IMR-90 (cell line): ENCODE results near the gene GALM. TPM values are rescaled to one million over a fixed set of nuclear protein-coding genes. Genes with fewer than 3 reads are reported as not detected.

Experiments used
- ATAC-seq: fragments of 200-7000 bp; cut with Tn5 transposase; 2 replicates; pipeline ENCODE4 v1.9.1; 2020; ENCODE audit warnings: low read depth, mild to moderate bottlenecking, moderate library complexity
- BruUV-seq: library from RNA; stranded (reverse); fragments of 400-500 nt; replicated peaks from 2 replicates; lab custom pipeline; 2021; lab: Mats Ljungman, UMichigan
- CTCF ChIA-PET: fragments of 300-600 bp; formaldehyde crosslinking; extraction: SDS; loops from one replicate; lab custom pipeline; 2021; ENCODE audit warnings: antibody characterized with exemption; lab: Yijun Ruan, JAX
- POLR2A ChIA-PET: fragments of 300-600 bp; sonication (Branson Sonifier 250); formaldehyde crosslinking; loops from one replicate; lab custom pipeline; 2022; ENCODE audit warnings: antibody characterized with exemption; ENCODE audit not compliant: unreplicated experiment; lab: Charles Lee
- DNase-seq: peaks from one replicate; pipeline ENCODE4 v3.0.0; 2013
- H2AFZ ChIP-seq: replicated peaks from 2 replicates; pipeline ENCODE3; 2013; ENCODE audit warnings: low read length, mild to moderate bottlenecking; ENCODE audit not compliant: poor library complexity
- H2AK5ac ChIP-seq: 2 replicates; pipeline ENCODE4 v1.6.1; 2013; ENCODE audit warnings: low read depth, low read length, inconsistent platforms
- H2AK9ac ChIP-seq: replicated peaks from 2 replicates; pipeline ENCODE3; 2013; ENCODE audit warnings: mild to moderate bottlenecking, low read depth, low read length, moderate library complexity; ENCODE audit not compliant: poor library complexity
- H2BK120ac ChIP-seq: 2 replicates; pipeline ENCODE4 v1.6.1; 2013; ENCODE audit warnings: low read depth, low read length, inconsistent platforms
- H2BK15ac ChIP-seq: 3 replicates; pipeline ENCODE4 v1.6.1; 2013; ENCODE audit warnings: low read depth, low read length, inconsistent platforms
- H2BK20ac ChIP-seq: 2 replicates; pipeline ENCODE4 v1.6.1; 2013; ENCODE audit warnings: low read depth, mild to moderate bottlenecking, inconsistent platforms, low read length, moderate library complexity
- H2BK5ac ChIP-seq: 2 replicates; pipeline ENCODE4 v1.6.1; 2013; ENCODE audit warnings: mild to moderate bottlenecking, low read depth, low read length, inconsistent platforms; ENCODE audit not compliant: poor library complexity, severe bottlenecking
- H3K14ac ChIP-seq: replicated peaks from 2 replicates; pipeline ENCODE4 v1.6.1; 2013; ENCODE audit warnings: low read depth, low read length, inconsistent platforms
- H3K18ac ChIP-seq: 2 replicates; pipeline ENCODE4 v1.6.1; 2013; ENCODE audit warnings: low read depth, low read length, control low read depth
- H3K23ac ChIP-seq: 2 replicates; pipeline ENCODE4 v1.6.1; 2013; ENCODE audit warnings: low read depth, low read length, inconsistent platforms
- H3K27ac ChIP-seq: 2 replicates; pipeline ENCODE4 v1.5.1; 2013; ENCODE audit warnings: mild to moderate bottlenecking, control low read depth, low read length; ENCODE audit not compliant: insufficient read depth
- H3K27me3 ChIP-seq: 2 replicates; pipeline ENCODE4 v1.6.1; 2013; ENCODE audit warnings: low read length; ENCODE audit not compliant: control insufficient read depth, insufficient read depth
- H3K36me3 ChIP-seq: 2 replicates; pipeline ENCODE4 v1.6.1; 2013; ENCODE audit warnings: low read length, mixed read lengths; ENCODE audit not compliant: control insufficient read depth, insufficient read depth
- H3K4ac ChIP-seq: 2 replicates; pipeline ENCODE4 v1.6.1; 2013; ENCODE audit warnings: low read depth, low read length, inconsistent platforms
- H3K4me1 ChIP-seq: 2 replicates; pipeline ENCODE4 v1.6.1; 2013; ENCODE audit warnings: low read length, mixed read lengths; ENCODE audit not compliant: control insufficient read depth, insufficient read depth
- H3K4me2 ChIP-seq: 2 replicates; pipeline ENCODE4 v1.6.1; 2013; ENCODE audit warnings: low read depth, mild to moderate bottlenecking, control low read depth, low read length, moderate library complexity
- H3K4me3 ChIP-seq: 2 replicates; pipeline ENCODE4 v1.5.1; 2013; ENCODE audit warnings: low read depth, mild to moderate bottlenecking, control low read depth, low read length, moderate library complexity; ENCODE audit not compliant: insufficient read depth
- H3K56ac ChIP-seq: 2 replicates; pipeline ENCODE4 v1.6.1; 2013; ENCODE audit warnings: low read length, inconsistent platforms; ENCODE audit not compliant: insufficient read depth; ENCODE audit errors: extremely low read depth
- H3K79me1 ChIP-seq, 2 experiments: 2 replicates each; pipeline ENCODE4 v1.6.1; 2013; ENCODE audit warnings: low read length in 2 of 2, inconsistent platforms in 1 of 2, low read depth in 1 of 2
- H3K9ac ChIP-seq: 2 replicates; pipeline ENCODE4 v1.6.1; 2013; ENCODE audit warnings: low read depth, low read length, control low read depth
- H3K9me1 ChIP-seq: 2 replicates; pipeline ENCODE4 v1.6.1; 2013; ENCODE audit warnings: low read length, inconsistent platforms; ENCODE audit not compliant: insufficient read depth
- H3K9me3 ChIP-seq: 2 replicates; pipeline ENCODE4 v1.6.1; 2013; ENCODE audit warnings: low read length; ENCODE audit not compliant: control insufficient read depth, insufficient read depth
- H4K20me1 ChIP-seq: 2 replicates; pipeline ENCODE4 v1.6.1; 2013; ENCODE audit warnings: low read length, inconsistent platforms; ENCODE audit not compliant: insufficient read depth
- H4K5ac ChIP-seq: 2 replicates; pipeline ENCODE4 v1.6.1; 2013; ENCODE audit warnings: mild to moderate bottlenecking, low read depth, low read length, control low read depth
- H4K8ac ChIP-seq, 2 experiments: 2 replicates each; pipeline ENCODE4 v1.6.1; 2013; ENCODE audit warnings: low read depth in 2 of 2, low read length in 2 of 2, control low read depth in 1 of 2, inconsistent platforms in 1 of 2
- H4K91ac ChIP-seq: 2 replicates; pipeline ENCODE4 v1.6.1; 2013; ENCODE audit warnings: low read depth, low read length, inconsistent platforms; ENCODE audit not compliant: insufficient read depth
- CEBPB ChIP-seq: IDR thresholded peaks from 2 replicates; pipeline ENCODE4 v1.6.1; 2012; ENCODE audit warnings: low read depth, low read length, improper control_type of control experiment
- MAZ ChIP-seq: IDR thresholded peaks from 2 replicates; pipeline ENCODE4 v1.6.1; 2012; ENCODE audit warnings: low read depth, mild to moderate bottlenecking, low read length, improper control_type of control experiment, moderate library complexity, borderline replicate concordance
- NFE2L2 ChIP-seq: fragments of 150-350 bp; IDR thresholded peaks from 2 replicates; pipeline ENCODE4 v1.6.1; 2016; ENCODE audit warnings: low read depth, mild to moderate bottlenecking, low read length
- RFX5 ChIP-seq: IDR thresholded peaks from 2 replicates; pipeline ENCODE4 v1.8.0; 2012; ENCODE audit warnings: low read depth, mild to moderate bottlenecking, low read length, moderate library complexity
- SMC3 ChIP-seq: fragments of 150-350 bp; IDR thresholded peaks from 2 replicates; pipeline ENCODE4 v1.6.1; 2016; ENCODE audit warnings: low read depth, mild to moderate bottlenecking, antibody characterized with exemption, low read length, moderate library complexity
- WGBS, 2 experiments: methylation state at CpG; one replicate each; pipeline versions ENCODE4 v1.1.5 to v1.1.7; 2013; ENCODE audit warnings: missing lambda C conversion rate in 2 of 2; ENCODE audit not compliant: insufficient read length in 1 of 2; ENCODE audit errors: extremely low coverage in 2 of 2; 5-methylcytosine and 5-hydroxymethylcytosine counted together
- dilution Hi-C: fragments of 300-500 bp; cut with HindIII; formaldehyde crosslinking; loops from one replicate; pipeline ENCODE4 v1.14.3; 2018; ENCODE audit warnings: low sequenced_read_pairs; ENCODE audit not compliant: unreplicated experiment
- in situ Hi-C: fragments of 300-500 bp; cut with MboI; formaldehyde crosslinking; loops from 3 replicates; pipeline ENCODE4 v1.14.3; 2019; ENCODE audit warnings: low sequenced_read_pairs, inconsistent platforms, mixed read lengths
- intact Hi-C: fragments of 100-400 bp; cut with micrococcal nuclease; formaldehyde crosslinking; loops from 2 replicates; pipeline ENCODE4 v1.10.0; 2022
- polyA plus RNA-seq, 3 experiments: library from polyadenylated mRNA; depleted of rRNA; stranded (reverse); fragments of >200 nt; gene quantifications; 2 replicates each; pipeline ENCODE4 v1.2.3, GENCODE V29; 2012; ENCODE audit warnings: low replicate concordance in 1 of 3
- total RNA-seq: library from RNA; depleted of rRNA; stranded (reverse); fragments of >200 nt; gene quantifications from 2 replicates; pipeline ENCODE4 v1.2.3, GENCODE V29; 2012
- TF ChIP-seq, protein P1 (sequence below): fragments of 150-350 bp; IDR thresholded peaks from 2 replicates; pipeline ENCODE4 v1.6.1; 2017; ENCODE audit warnings: mild to moderate bottlenecking, antibody characterized with exemption, low read length, low read depth

Gene GALM
- total and polyA plus RNA-seq, 2 of the 4 experiments (the other 2 are of a cell fraction): 12.1 to 24.2 TPM

DNA sequence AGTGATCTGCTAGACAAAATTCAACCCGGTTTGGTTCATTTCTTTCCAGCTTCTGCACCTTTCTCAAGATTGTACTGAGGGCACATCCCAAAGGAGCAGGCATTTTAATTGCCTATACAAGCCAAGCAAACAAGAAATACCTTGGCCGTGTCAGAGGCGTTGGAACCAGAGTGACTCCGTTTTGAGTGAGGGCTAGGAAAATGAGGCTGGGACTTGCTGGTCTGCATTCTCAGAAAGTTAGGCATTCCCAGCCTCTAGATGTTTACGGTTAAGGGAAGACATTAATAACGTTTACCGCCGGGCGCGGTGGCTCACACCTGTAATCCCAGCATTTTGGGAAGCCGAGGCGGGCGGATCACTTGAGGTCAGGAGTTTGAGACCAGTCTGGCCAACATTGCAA lies 110.6 kb downstream of the GALM start:
- no TSS peak for BruUV-seq
- Histone ChIP-seq H4K20me1 (no peaks in the 10 kb centered on the region), H3K14ac (no peak overlapping the region), H3K27me3 (no peaks in the 10 kb centered on the region), H3K9me3 (no peaks in the 10 kb centered on the region), H2BK5ac (no peak overlapping the region), H2AFZ (no peak overlapping the region), H2AK9ac (no peak overlapping the region), H3K18ac (no peak overlapping the region), H2BK15ac (no peak overlapping the region), H4K8ac (no peak overlapping the region), H3K56ac (no peak overlapping the region), H3K4me2 (no peak overlapping the region), H3K4me3 (no peak overlapping the region), H2BK120ac (no peak overlapping the region), H3K27ac (no peak overlapping the region), H2BK20ac (no peak overlapping the region), H3K9me1 (peaks cover 2% of the 10 kb centered on the region; the same call in 1 of the 2 replicates), H4K91ac (no peak overlapping the region), H3K9ac (no peak overlapping the region), H3K79me1 (peaks cover 10 to 14% of the 10 kb centered on the region in 2 experiments), H3K4me1 (peaks cover 4% of the 10 kb centered on the region), H2AK5ac (no peak overlapping the region), H3K4ac (no peak overlapping the region), H3K23ac (no peak overlapping the region), H4K5ac (no peak overlapping the region), H3K36me3 (0 out of 2 replicates have a peak, but pooled peaks cover 2% of the 10 kb centered on the region)
- ChIA-PET CTCF (no interaction called here), POLR2A (no interaction called here)
- DNase-seq (no peak), ATAC-seq (no peak)
- dilution Hi-C loops: no loop called here
- in situ Hi-C loops: no loop called here
- intact Hi-C loops: no loop called here
- 80% methylated on average over 2 of the region's 13 CpGs; no CpG with 5 or more reads in 1 of the 2 experiments for WGBS, 2 experiments
- TF ChIP-seq NFE2L2: no peak
- TF ChIP-seq, protein P1, sequence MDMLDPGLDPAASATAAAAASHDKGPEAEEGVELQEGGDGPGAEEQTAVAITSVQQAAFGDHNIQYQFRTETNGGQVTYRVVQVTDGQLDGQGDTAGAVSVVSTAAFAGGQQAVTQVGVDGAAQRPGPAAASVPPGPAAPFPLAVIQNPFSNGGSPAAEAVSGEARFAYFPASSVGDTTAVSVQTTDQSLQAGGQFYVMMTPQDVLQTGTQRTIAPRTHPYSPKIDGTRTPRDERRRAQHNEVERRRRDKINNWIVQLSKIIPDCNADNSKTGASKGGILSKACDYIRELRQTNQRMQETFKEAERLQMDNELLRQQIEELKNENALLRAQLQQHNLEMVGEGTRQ: no peak
- TF ChIP-seq RFX5: no peak
- no peak for TF ChIP-seq CEBPB
- TF ChIP-seq SMC3: no peak
- TF ChIP-seq MAZ: no peak
